ENCODE results near the gene SPAG8. TPM values are rescaled to one million over a fixed set of nuclear protein-coding genes. Genes with fewer than 3 reads are reported as not detected.

SPAG8 gene
- total RNA-seq, 1 donor from 2014 or later = not detected

- Histone ChIP-seq H3K4me3 (ENCODE audit: low read depth, low read length) (no peak overlapping the region), H3K27me3 (ENCODE audit: control insufficient read depth, insufficient read depth, low read length) (no peaks in the 10 kb centered on the region), H3K36me3 (ENCODE audit: control insufficient read depth, insufficient read depth, low read length) (no peaks in the 10 kb centered on the region)
- no peak for DNase-seq (ENCODE audit: low read depth)
- TF ChIP-seq CTCF (IDR thresholded peaks at IDR 0.05; ENCODE audit: insufficient read depth, low read length, poor library complexity, severe bottlenecking) = no peak
Observed at GRCh38 chr9:35766997-35767396, 45.1 kb downstream of the SPAG8 start.

GRCh38 chr9:35763803-35764202 lies 48.3 kb downstream of the SPAG8 start:
- no peaks in the 10 kb centered on the region for H3K27me3 ChIP-seq (ENCODE audit: control insufficient read depth, insufficient read depth, low read length)
- TF ChIP-seq CTCF (IDR thresholded peaks at IDR 0.05; ENCODE audit: insufficient read depth, low read length, poor library complexity, severe bottlenecking) = no peak
- H3K36me3 ChIP-seq (ENCODE audit: control insufficient read depth, insufficient read depth, low read length) = no peaks in the 10 kb centered on the region
- H3K4me3 ChIP-seq (ENCODE audit: low read depth, low read length) = no peak overlapping the region
- no peak for DNase-seq (ENCODE audit: low read depth)

- TF ChIP-seq CTCF (IDR thresholded peaks at IDR 0.05; ENCODE audit: insufficient read depth, low read length, poor library complexity, severe bottlenecking) = no peak
- H3K36me3 ChIP-seq (ENCODE audit: control insufficient read depth, insufficient read depth, low read length) = no peaks in the 10 kb centered on the region
- DNase-seq (ENCODE audit: low read depth) = no peak
Observed at GRCh38 chr9:35763181-35763580, 48.9 kb downstream of the SPAG8 start.

GRCh38 chr9:35760651-35761050 lies 51.4 kb downstream of the SPAG8 start:
- H3K36me3 ChIP-seq (ENCODE audit: control insufficient read depth, insufficient read depth, low read length) = no peaks in the 10 kb centered on the region
- H3K27me3 ChIP-seq (ENCODE audit: control insufficient read depth, insufficient read depth, low read length) = no peaks in the 10 kb centered on the region
- no peak overlapping the region for H3K4me3 ChIP-seq (ENCODE audit: low read depth, low read length)
- no peak for TF ChIP-seq CTCF (IDR thresholded peaks at IDR 0.05; ENCODE audit: insufficient read depth, low read length, poor library complexity, severe bottlenecking)
- DNase-seq (ENCODE audit: low read depth) = no peak

More at GRCh38 chr9:35763181-35763580, 48.9 kb downstream of the SPAG8 start:
- H3K4me3 ChIP-seq (ENCODE audit: low read depth, low read length) = no peak overlapping the region
- H3K27me3 ChIP-seq (ENCODE audit: control insufficient read depth, insufficient read depth, low read length) = no peaks in the 10 kb centered on the region

GRCh38 chr9:35759795-35760194 lies 52.3 kb downstream of the SPAG8 start:
- no peak for DNase-seq (ENCODE audit: low read depth)
- no peak for TF ChIP-seq CTCF (IDR thresholded peaks at IDR 0.05; ENCODE audit: insufficient read depth, low read length, poor library complexity, severe bottlenecking)
- Histone ChIP-seq H3K27me3 (ENCODE audit: control insufficient read depth, insufficient read depth, low read length) (no peaks in the 10 kb centered on the region), H3K4me3 (ENCODE audit: low read depth, low read length) (no peak overlapping the region), H3K36me3 (ENCODE audit: control insufficient read depth, insufficient read depth, low read length) (no peaks in the 10 kb centered on the region)

Other genes with a start within 250 kb of the SPAG8 start
- gene TESK1, start 207.0 kb downstream of the SPAG8 start, total RNA-seq = 24.5 and 26.9 TPM in 2 replicates
- 1.7 and 2.7 TPM in 2 replicates for gene CD72, start 193.8 kb downstream of the SPAG8 start, total RNA-seq
- gene SIT1, start 161.3 kb downstream of the SPAG8 start, total RNA-seq = not detected in 2 replicates
- 1,522 and 7,636 TPM in 2 replicates for gene RMRP, start 154.2 kb downstream of the SPAG8 start, total RNA-seq
- 14.0 and 21.1 TPM in 2 replicates for gene CCDC107, start 154.0 kb downstream of the SPAG8 start, total RNA-seq
- 0.62 and 1.2 TPM in 2 replicates for gene ARHGEF39, start 147.1 kb downstream of the SPAG8 start, total RNA-seq
- 0.04 and 0.27 TPM in 2 replicates for gene CA9, start 138.3 kb downstream of the SPAG8 start, total RNA-seq
- 68.9 and 77.1 TPM in 2 replicates for gene TPM2, start 122.3 kb downstream of the SPAG8 start, total RNA-seq
- gene TLN1, start 80.1 kb downstream of the SPAG8 start, total RNA-seq = 245 and 268 TPM in 2 replicates
- 73.9 and 87.5 TPM in 2 replicates for gene CREB3, start 79.6 kb downstream of the SPAG8 start, total RNA-seq
- 53.7 and 57.0 TPM in 2 replicates for gene GBA2, start 63.0 kb downstream of the SPAG8 start, total RNA-seq
- 21.5 and 24.4 TPM in 2 replicates for gene RGP1, start 63.0 kb downstream of the SPAG8 start, total RNA-seq
- gene MSMP, start 58.0 kb downstream of the SPAG8 start, total RNA-seq = not detected in 2 replicates
- gene NPR2, start 20.7 kb downstream of the SPAG8 start, total RNA-seq = 35.9 and 39.8 TPM in 2 replicates
- 46.1 and 54.9 TPM in 2 replicates for gene HINT2, start 2.8 kb upstream of the SPAG8 start, total RNA-seq
- not detected in 2 replicates for gene FAM221B, start 16.5 kb upstream of the SPAG8 start, total RNA-seq
- gene TMEM8B, start 17.0 kb upstream of the SPAG8 start, total RNA-seq = 5.9 and 11.5 TPM in 2 replicates
- gene OR13J1, start 58.1 kb upstream of the SPAG8 start, total RNA-seq = not detected in 2 replicates
- gene HRCT1, start 93.9 kb upstream of the SPAG8 start, total RNA-seq = 0.58 TPM in 1 of 2 replicates, not detected in the other
- gene SPAAR, start 97.2 kb upstream of the SPAG8 start, total RNA-seq = not detected in 2 replicates
- not detected in 2 replicates for gene OR2S2, start 145.9 kb upstream of the SPAG8 start, total RNA-seq
- 4.0 and 4.8 TPM in 2 replicates for gene RECK, start 224.7 kb upstream of the SPAG8 start, total RNA-seq